OCI-LY3 (cell line): ENCODE data around the gene PTPRN2.

ENCODE experiments used
- EZH2phosphoT487 ChIP-seq: fragments of 200-600 bp; shearing (Covaris generic); IDR thresholded peaks from 2 replicates; pipeline ENCODE4 v1.6.1; 2018; ENCODE audit warnings: antibody characterized with exemption, mixed run types, low read depth
- TF ChIP-seq, protein P1 (sequence below): fragments of 200-600, 300-600 bp; sonication (generic); IDR thresholded peaks from 2 replicates; pipeline ENCODE4 v1.5.1; 2014; ENCODE audit warnings: antibody characterized with exemption, low read length, low read depth

DNA sequence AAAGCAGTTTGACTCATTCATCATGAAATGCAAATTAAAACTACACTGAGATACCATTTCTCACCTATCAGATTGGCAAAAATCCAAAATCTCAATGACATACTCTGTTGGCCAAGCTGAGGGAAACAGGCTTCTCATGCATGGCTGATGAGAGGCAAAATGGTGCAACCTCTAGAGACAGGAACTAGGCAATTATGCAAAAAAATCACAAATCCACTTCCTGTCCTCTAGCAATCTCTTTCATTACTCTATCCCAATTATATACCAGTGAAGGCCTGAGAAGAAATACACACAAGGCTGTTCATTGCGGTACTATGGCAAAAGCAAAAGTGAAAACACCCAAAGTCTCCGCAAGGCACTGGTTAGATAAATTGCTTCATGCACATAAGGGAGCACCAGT, 25.9 kb upstream of the PTPRN2 start:
- TF ChIP-seq, protein P1, sequence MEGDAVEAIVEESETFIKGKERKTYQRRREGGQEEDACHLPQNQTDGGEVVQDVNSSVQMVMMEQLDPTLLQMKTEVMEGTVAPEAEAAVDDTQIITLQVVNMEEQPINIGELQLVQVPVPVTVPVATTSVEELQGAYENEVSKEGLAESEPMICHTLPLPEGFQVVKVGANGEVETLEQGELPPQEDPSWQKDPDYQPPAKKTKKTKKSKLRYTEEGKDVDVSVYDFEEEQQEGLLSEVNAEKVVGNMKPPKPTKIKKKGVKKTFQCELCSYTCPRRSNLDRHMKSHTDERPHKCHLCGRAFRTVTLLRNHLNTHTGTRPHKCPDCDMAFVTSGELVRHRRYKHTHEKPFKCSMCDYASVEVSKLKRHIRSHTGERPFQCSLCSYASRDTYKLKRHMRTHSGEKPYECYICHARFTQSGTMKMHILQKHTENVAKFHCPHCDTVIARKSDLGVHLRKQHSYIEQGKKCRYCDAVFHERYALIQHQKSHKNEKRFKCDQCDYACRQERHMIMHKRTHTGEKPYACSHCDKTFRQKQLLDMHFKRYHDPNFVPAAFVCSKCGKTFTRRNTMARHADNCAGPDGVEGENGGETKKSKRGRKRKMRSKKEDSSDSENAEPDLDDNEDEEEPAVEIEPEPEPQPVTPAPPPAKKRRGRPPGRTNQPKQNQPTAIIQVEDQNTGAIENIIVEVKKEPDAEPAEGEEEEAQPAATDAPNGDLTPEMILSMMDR, result no peak
- TF ChIP-seq EZH2phosphoT487, result no peak
